HG03159 (cell line): ENCODE results near the gene FUS.
"Not testable (repeated sequence)": the region's sequence is repeated elsewhere in the genome, so short reads cannot be mapped to it uniquely, and the experiment has no call there.

Source experiments
- ATAC-seq: cut with Tn5 transposase; IDR thresholded peaks from one replicate; pipeline ENCODE4 v1.9.1; 2021; ENCODE audit warnings: mild to moderate bottlenecking, moderate library complexity; ENCODE audit not compliant: unreplicated experiment

FUS gene

GRCh38 chr16:31179747-31180459 is at the start of gene FUS:
TSS of gene FUS (plus strand) at chr16:31180139. CDS start at chr16:31180215, 76 bp downstream.
- ATAC-seq = peak; percentile 45

- ATAC-seq = no peak
These were observed 49.5 kb upstream of the FUS start for GRCh38 chr16:31130336-31130891.

- ATAC-seq = no peak
These were observed 49.0 kb upstream of the FUS start for GRCh38 chr16:31130899-31131298.

GRCh38 chr16:31131416-31131815 is 48.5 kb upstream of the FUS start:
- no peak for ATAC-seq

DNA sequence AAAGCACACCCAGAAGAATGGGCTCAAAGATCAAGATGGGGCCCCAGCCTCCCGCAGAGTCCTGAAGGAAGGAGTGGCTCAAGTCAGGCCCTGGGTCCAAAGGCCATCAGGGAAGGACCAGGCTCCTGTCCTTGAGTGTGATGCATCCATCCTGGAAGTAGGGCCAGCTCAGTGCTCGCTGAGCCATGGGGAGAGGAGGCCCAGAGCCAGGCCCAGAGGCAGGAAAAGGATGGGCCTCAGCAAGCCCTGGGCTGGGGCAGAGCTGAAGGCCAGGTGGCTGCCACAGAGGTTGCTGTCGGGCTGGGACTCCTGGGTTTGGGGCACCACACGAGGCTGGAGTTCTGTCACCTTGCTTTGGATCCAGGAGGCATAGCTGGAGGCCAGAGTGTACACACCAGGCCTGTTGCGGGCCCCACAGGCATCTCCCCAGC is 48.1 kb upstream of the FUS start:
- no peak for ATAC-seq

DNA sequence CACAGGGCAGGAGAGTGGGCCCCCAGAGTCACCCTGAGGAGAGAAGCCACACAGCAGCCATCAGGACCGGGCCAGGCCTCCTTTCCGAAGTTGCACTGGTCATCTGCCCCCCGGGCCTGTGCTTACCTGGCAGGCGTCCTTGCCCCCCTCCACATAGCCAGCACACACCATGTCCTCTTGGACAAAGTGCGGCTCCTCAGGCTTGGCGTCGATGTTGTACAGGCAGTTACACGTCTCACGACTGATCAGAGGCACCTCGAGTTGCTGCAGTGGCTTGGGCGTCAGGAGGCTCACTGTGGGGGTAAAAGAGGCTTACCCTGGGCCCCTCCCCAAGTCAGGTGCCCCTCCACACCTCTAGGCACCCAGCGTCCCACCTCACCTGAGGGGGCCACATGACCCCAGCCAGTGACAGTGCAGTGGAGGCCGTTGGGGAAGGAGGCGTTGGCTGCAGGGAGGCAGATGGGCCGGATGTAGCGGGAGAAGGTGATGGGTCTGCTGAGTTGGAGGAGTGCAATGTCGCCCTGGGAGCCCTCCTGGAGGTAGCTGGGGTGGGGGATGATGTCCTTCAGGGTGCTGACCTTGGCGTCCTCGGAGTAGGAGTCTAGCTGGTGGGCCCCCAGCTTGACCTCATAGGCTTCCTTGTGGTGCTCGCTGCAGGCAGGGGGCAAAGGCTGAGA is 47.5 kb upstream of the FUS start:
- no peak for ATAC-seq

DNA sequence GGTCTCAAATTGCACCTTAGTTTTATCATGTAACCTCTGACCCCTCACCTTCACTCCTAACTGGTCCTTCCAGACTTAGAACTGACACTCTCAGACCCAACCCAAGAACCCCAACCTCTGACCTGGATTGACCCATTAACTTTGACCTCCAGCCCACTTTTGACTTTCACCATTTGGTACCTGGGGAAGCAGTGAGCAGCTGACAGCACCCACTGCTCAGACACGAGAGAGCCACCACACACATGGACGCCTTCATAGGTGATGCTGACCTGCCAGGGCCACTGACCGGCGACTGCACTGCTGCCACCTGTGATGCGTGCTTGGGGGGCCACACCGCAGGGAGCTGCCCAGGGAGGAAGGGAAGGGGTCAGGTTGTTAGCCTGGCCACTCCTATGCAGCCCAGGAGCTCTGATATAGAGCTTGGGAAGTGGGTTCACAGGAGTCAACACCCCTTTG is 46.9 kb upstream of the FUS start:
- no peak for ATAC-seq

DNA sequence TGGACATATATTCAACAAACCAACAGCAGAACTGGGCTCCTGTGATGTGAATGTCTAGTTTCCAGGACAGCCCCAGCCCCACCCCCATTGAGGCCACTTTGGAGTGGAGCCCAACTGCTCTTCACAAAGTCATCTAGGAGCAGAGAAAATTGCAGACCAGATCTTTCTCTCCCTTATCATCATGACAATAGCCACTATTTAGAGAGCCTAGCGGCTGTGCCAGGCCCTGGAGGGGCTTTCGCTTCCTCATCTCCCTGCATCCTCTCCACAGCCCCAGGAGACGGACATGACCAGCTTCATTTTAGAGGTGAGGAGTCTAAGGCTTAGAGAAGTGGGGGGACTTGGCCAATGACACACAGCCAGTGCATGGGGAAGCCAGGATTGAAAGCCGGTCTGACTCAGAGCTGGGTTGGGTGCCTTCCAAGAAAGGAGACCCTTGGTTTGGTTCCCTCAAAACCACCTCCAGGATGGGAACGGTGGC is 45.8 kb upstream of the FUS start:
- ATAC-seq = no peak

- ATAC-seq = no peak
These were observed 45.1 kb upstream of the FUS start for GRCh38 chr16:31134625-31135534.

DNA sequence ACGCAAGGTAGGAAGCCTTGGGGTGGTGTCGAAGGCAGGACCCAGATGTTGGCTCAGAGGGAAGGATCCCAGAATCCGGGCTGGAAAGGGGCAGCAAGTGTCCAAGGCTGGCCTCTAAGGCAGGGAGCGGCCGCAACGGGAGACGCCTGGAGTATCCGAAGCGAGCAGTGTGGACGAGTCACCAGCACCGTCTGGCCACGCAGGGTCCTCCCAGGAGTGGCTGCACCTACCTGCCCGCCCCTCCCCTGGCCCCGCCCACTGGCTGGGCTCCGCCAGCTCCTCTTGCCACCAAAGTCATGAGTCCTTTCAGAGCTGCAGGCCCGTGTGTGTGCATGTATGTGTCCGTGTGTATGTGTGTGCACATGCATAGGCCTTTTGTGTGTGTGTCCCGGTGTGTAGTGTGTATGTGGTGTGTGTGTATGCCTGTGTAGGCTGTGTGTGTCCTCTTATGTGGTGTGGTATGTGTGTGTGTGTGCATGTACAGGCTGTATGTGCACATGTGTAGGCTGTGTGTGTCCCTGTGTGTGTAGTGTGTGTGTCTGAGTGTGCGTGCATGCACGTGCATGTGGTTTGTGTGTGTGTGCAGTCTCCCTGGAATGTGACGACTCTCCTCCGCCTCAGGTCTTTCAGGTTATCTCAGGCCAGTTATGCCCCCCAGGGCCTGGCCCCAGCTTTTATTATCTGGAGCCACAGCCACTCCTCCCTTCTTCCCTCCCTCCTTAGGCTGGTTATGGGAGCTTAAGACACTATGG is 44.2 kb upstream of the FUS start, which contains the start of gene PRSS8:
TSS of gene PRSS8 (minus strand) at position 193 of the 752 bp plus-strand sequence. CDS start 229 bp downstream, outside the sequence.
- no peak for ATAC-seq

DNA sequence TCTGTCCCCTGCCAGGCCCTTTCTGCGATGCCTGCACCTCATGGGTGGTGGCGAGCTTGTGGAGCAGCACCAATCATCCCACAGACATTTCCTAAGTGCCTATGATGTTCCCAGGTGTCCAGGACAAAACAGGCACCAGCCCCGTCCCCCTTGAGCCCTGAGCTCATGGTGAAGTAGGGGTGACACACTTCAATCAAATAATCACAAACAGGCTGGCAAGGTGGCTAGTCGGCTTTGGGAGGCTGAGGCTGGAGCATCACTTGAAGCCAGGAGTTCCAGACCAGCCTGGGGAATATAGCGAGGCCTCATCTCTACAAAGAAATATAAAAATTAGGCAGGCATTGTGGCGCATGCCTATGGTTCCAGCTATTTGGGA is 43.7 kb upstream of the FUS start:
- no peak for ATAC-seq

DNA sequence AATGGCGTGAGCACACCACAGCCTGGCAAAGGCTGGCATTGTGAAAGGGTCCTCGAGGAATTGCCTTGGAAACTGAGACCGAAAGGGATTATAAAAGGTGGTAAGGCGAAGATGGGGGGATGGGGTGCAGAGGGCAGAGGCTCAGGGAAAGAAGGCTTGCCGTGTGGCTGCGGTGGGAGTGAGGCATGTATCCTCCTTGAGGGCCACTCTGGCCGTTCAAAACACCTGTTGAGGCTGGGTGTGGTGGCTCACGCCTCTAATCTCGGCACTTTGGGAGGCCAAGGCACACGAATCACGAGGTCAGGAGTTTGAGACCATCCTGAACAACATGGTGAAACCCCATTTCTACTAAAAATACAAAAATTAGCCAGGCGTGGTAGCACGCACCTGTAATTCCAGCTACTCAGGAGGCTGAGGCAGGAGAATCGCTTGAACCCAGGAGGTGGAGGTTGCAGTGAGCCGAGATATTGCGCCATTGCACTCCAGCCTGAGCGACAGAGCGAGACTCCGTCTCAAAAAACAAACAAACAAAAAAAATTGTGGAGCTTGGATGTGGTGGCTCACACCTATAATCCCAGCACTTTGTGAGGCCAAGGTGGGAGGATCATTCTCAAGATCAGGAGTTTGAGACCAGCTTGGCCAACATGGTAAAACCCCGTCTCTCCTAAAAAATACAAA is 43.0 kb upstream of the FUS start:
- not testable (repeated sequence) for ATAC-seq

GRCh38 chr16:31138621-31139578 is 41.0 kb upstream of the FUS start:
- ATAC-seq = no peak

DNA sequence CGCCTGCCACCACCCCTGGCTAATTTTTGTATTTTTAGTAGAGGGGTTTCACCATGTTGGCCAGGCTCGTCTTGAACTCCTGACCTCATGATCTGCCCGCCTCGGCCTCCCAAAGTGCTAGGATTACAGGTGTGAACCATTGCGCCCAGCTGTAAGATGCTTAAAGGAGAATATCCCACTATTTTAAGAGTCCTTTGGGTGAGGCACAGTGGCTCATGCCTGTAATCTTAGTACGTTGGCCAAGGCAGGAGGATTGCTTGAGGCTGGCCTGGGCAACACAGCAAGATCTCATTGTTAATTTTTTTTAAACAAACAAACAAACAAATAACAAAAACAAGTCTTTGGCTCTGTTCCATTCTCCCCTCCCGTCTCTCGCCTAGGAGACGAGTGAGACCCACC is 38.9 kb upstream of the FUS start:
- ATAC-seq = not testable (repeated sequence)

DNA sequence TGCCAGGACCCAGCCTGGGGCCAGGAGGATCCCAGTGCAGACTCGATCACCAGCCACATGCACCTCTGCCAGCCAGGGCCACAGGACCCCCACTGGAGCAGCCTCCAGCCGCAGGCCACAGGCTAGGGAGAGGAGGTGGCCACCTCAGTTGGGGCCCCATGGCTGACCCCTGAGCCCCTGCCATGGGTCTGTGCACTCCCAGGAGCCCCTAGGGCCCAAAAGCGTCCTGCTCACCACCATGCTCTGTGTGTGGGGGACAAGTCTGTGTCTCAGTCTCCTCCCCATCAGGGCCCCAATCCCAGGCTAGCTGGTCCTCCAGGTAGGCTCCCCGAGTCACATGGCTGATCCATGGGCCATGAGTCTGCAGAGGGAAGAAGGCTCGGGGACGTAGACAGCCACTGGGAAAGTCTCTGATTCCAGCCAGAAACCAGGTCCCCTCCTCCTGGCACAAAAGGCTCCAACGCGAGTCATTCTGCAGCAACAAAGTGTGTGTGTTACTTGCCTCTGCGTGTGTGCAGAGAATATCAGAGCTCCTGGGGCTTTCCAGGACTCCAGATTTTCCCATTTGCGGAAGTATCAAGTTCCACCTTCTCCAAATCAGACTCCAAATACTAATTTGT is 38.3 kb upstream of the FUS start:
- no peak for ATAC-seq

DNA sequence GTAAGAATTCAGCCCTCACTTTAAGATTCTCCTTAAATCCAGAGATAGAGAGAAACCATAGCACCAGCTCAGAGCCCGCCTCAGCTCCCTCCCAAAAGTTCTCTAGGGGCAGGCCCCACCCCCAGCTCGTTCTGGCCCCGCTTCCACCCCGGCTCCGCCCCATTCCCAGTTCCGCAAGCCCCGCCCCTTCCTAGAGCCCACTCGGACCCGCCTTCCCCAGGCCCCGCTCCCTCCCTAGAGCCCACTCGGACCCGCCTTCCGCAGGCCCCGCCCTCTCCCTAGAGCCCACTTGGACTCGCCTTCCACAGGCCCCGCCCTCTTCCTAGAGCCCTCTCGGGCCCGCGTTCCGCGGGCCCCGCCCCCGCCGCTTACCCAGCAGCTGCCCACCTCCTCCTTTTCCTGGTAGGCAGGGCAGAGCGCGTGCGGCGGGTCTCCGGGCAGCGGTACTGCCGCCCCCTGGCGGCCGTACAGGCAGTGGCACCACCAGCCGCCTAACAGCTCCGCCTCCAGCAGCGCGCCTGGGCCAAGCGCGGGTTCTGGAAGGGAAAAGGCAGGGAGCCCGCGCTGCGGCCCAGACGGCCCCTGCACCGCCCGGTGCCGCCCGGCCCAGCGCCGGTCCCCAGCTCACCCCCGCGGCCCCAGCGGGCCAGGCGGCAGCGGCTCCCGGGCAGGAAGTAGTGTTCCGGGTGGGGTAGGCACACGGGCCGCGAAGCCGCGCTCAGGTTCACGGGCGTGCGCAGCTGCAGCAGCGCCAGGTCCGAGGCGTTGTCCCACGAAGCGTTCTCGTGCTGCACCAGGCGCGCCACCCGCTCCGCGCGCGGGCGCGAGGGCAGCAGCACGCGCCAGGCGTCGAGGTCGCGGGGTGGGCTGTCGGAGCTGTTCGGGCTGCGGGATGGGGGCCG is 37.6 kb upstream of the FUS start:
- ATAC-seq = peak; percentile 87
